HFF-Myc (cell line): ENCODE data around the gene HNF1B.

ENCODE experiments used
- DNase-seq: peaks from one replicate; pipeline ENCODE4 v3.0.0-alpha.2; 2011; ENCODE audit warnings: low read depth; ENCODE audit errors: extremely low read depth
- H3K4me3 ChIP-seq: replicated peaks from 2 replicates; pipeline ENCODE4 v1.5.1; 2011; ENCODE audit warnings: low read depth, mild to moderate bottlenecking, control low read depth, low read length
- TF ChIP-seq, protein P1 (sequence below): IDR thresholded peaks from 2 replicates; pipeline ENCODE4 v1.5.1; 2012; ENCODE audit warnings: mild to moderate bottlenecking, low read depth, low read length, control low read depth; ENCODE audit errors: missing control alignments

The HNF1B gene

DNA sequence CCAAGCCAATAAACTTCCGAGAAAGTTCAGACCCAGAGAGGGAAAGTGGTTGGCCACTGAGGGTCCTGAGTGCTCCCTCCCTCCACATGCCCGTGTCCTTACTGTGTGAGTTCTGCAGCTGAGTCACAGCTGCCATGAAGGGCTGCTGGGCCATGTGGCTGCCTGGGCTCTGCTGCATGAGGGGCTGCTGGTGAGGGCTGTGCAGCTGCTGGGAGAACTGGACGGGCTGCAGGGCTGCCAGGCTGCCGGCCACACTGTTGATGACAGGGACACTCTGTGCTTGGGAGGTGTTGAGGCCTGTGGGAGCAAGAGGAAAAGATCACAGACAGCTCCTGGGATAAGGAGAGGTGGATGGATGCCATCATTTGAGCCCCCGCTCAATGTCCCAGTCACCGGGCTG is 44.0 kb downstream of the HNF1B start:
- no peak overlapping the region for H3K4me3 ChIP-seq
- TF ChIP-seq, protein P1, sequence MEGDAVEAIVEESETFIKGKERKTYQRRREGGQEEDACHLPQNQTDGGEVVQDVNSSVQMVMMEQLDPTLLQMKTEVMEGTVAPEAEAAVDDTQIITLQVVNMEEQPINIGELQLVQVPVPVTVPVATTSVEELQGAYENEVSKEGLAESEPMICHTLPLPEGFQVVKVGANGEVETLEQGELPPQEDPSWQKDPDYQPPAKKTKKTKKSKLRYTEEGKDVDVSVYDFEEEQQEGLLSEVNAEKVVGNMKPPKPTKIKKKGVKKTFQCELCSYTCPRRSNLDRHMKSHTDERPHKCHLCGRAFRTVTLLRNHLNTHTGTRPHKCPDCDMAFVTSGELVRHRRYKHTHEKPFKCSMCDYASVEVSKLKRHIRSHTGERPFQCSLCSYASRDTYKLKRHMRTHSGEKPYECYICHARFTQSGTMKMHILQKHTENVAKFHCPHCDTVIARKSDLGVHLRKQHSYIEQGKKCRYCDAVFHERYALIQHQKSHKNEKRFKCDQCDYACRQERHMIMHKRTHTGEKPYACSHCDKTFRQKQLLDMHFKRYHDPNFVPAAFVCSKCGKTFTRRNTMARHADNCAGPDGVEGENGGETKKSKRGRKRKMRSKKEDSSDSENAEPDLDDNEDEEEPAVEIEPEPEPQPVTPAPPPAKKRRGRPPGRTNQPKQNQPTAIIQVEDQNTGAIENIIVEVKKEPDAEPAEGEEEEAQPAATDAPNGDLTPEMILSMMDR = no peak
- no peak for DNase-seq

DNA sequence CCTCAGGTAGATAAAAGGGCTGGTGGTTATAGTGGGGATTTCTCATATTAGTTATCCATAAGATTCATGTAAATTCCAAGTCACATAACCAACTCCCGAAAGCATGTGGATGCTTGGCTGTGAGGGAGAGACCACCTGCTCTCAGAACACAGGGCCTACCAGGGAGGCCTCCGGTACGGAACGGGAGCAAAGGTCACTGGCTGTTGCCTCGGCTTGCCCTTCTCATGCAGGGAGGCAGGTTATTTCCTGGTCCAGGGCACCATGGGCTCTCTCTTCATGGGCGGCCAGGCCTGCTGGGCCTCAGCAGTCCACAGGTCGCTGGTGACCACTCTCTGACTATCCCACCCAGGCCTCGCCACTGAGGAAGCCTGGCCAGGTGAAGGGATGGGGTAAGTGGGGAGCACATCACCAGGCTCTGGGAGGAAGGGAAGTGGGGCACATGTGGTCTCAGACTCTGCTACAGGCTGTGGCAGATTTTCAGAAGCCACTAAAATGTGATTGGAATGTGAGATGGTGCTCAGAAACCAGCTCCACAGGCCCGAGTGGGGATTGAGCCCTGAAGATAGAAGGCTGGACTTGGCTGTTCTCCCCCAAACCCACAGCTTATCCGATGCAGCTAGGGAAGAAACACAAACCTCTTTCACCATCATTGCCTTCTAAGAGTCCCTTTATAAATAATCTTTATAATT is 45.4 kb downstream of the HNF1B start:
- H3K4me3 ChIP-seq = no peak overlapping the region
- TF ChIP-seq, protein P1 = no peak
- DNase-seq = no peak

DNA sequence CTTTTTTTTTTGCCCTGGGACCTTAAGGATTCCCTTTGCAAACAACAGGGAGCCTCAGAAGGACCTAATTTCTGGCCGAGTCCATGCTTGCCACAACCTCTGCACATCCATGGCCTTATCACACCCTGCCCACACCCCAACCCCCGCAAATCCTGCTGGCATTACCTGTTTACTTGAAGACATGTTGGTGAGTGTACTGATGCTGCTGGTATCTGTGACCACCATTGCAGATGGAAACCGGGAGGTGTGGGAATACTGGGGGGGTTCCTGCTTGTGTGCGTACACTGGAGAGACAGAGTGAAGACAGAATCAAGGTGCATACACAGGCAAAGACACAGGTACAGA is 46.0 kb downstream of the HNF1B start:
- TF ChIP-seq, protein P1 = no peak
- no peak overlapping the region for H3K4me3 ChIP-seq
- DNase-seq = no peak

DNA sequence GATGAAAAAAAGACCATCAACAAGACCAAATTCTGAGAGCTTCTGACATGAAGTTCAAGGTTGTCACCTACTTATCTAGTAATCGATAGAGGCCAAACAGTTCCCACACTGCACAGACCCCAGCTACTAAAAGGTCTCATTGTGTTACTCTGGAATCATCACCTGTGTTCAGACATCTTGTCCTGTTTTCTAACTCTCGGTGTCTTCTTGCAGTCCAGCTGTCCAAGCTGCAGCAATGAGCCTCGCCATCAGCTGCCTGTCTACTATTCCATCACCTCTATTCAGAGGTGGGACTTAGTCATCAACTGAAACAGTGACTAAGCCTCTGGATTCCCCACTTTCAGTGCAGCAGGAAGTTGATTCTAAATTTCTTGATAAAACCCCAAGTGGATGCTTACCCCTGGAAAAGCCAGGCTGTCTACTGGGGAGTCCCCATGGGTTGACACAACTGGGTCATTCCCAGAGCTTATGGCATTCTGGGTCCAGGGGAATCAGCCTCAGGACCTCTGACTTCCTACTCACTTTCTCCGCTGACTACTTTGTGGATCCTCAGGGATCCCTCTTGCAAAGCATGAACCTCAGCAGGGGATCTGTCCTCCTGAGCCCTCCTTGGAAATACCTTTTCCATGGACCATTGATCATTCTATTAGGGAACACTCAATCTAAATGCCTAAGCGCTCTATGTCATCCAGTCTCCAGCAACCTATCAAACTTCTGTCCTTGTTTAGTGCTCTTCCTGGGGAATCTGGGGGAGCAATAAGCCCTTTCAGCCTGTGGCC is 46.5 kb downstream of the HNF1B start:
- TF ChIP-seq, protein P1 = no peak
- DNase-seq = no peak
- no peak overlapping the region for H3K4me3 ChIP-seq

DNA sequence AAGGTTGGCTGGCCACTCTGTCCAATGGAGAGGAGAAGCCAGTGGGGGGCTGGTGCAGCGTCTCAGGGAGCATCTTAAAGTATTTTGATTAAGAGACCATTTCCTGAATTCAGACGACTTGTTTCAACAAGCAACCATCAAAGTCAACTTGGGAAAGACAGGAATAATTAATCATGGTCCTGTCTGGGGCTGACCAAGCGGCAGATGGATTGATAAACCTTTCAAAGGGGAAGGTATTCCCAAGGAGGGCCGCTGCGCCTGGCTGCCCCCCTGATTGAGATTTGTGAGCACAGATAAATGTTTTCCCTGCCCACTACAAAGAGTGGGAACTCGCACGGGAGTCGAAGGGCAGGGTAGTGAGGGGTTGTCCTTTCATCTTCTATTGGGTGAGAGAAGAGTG is 47.5 kb downstream of the HNF1B start:
- DNase-seq = no peak
- no peak overlapping the region for H3K4me3 ChIP-seq
- TF ChIP-seq, protein P1 = no peak

DNA sequence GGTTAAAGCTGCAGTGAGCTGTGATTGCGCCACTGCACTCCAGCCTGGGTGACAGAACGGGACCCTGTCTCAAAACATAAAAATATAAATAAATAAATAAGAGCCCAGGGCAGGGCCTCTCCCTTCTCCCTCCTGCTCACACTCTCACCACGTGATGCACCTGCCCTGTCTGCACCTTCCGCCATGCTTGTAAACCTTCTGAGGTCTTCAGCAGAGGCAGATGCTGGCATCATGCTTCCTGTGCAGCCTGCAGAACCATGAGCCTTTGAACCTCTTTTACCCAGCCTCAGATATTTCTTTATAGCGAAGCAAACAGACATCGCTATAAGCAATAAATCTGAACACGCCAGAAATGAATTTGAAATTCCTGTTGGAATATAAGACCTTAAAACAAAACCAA is 48.5 kb downstream of the HNF1B start:
- TF ChIP-seq, protein P1 = no peak
- DNase-seq = no peak
- H3K4me3 ChIP-seq = no peak overlapping the region
